K562 (cell line): Measurements from ENCODE around the gene ITGA7. TPM values are rescaled to one million over a fixed set of nuclear protein-coding genes. Genes with fewer than 3 reads are reported as not detected.

Experiments used
- ATAC-seq: fragments of 200-7000 bp; cut with Tn5 transposase; 3 replicates; pipeline ENCODE4 v1.9.1; 2020; ENCODE audit warnings: moderate library complexity
- BruUV-seq: library from RNA; stranded (reverse); fragments of 400-500 nt; replicated peaks from 2 replicates; lab custom pipeline; 2021; lab: Mats Ljungman, UMichigan
- CTCF ChIA-PET: fragments of 300-600 bp; formaldehyde crosslinking; extraction: SDS; loops from one replicate; lab custom pipeline; 2021; ENCODE audit warnings: low intra/inter-chr PET ratio; lab: Yijun Ruan, JAX
- POLR2A ChIA-PET: fragments of 300-600, 350-650 bp; sonication (Branson Sonifier 250); formaldehyde crosslinking; extraction: SDS; loops from one replicate; lab custom pipeline; 2021; ENCODE audit warnings: antibody characterized with exemption, inconsistent platforms; lab: Yijun Ruan, JAX
- DNase-seq, 4 experiments: peaks; one replicate each; pipeline versions ENCODE4 v3.0.0 to v3.0.0-alpha.2; 2011 to 2018; ENCODE audit warnings: low spot score in 3 of 4, mixed read lengths in 3 of 4; ENCODE audit errors: extremely low read depth in 1 of 4
- FAIRE-seq: peaks from 2 replicates; lab custom pipeline; 2011; peaks lifted over from hg19 to GRCh38; lab: Jason Lieb, UNC
- H2AFZ ChIP-seq: 2 replicates; pipeline ENCODE4 v1.6.0; 2011; ENCODE audit warnings: low read depth, low read length, control low read depth, inconsistent platforms
- H3K27ac ChIP-seq: fragments of 200-600 bp; 3 replicates; pipeline ENCODE4 v1.8.0; 2011; ENCODE audit warnings: low read depth, mild to moderate bottlenecking, control low read depth, inconsistent platforms, low read length, moderate library complexity, mixed read lengths; ENCODE audit errors: extremely low read depth
- H3K27me3 ChIP-seq, 2 experiments: fragments of 300-600 bp in 1 of 2; 2 replicates in 1 of 2; 3 replicates in 1 of 2; pipeline versions ENCODE4 v1.6.0 to v1.8.0; 2011; ENCODE audit warnings: inconsistent platforms in 2 of 2, low read length in 2 of 2, mild to moderate bottlenecking in 1 of 2, mixed read lengths in 1 of 2, moderate library complexity in 1 of 2; ENCODE audit not compliant: control insufficient read depth in 2 of 2, insufficient read depth in 2 of 2
- H3K36me3 ChIP-seq: fragments of 300-600 bp; 3 replicates; pipeline ENCODE4 v1.8.0; 2011; ENCODE audit warnings: mild to moderate bottlenecking, low read length, inconsistent platforms; ENCODE audit not compliant: control insufficient read depth, insufficient read depth
- H3K4me1 ChIP-seq, 2 experiments: fragments of 200-600 bp in 1 of 2; replicated peaks in 1 of 2; 2 replicates in 1 of 2; 3 replicates in 1 of 2; pipeline versions ENCODE4 v1.5.1 to v1.8.0; 2011; ENCODE audit warnings: inconsistent platforms in 2 of 2, low read length in 2 of 2, mild to moderate bottlenecking in 1 of 2, mixed read lengths in 1 of 2, moderate library complexity in 1 of 2; ENCODE audit not compliant: control insufficient read depth in 2 of 2, insufficient read depth in 2 of 2
- H3K4me2 ChIP-seq: 2 replicates; pipeline ENCODE4 v1.6.1; 2011; ENCODE audit warnings: low read length, control low read depth, inconsistent platforms, mixed read lengths; ENCODE audit not compliant: insufficient read depth
- H3K4me3 ChIP-seq: fragments of 200-600 bp; sonication (generic), shearing (Covaris generic); 2 replicates; pipeline ENCODE4 v1.5.1; 2016; ENCODE audit warnings: control low read depth, inconsistent platforms
- H3K79me2 ChIP-seq: fragments of 200-600 bp; 3 replicates; pipeline ENCODE4 v1.8.0; 2011; ENCODE audit warnings: low read length, inconsistent platforms; ENCODE audit not compliant: control insufficient read depth, insufficient read depth
- H3K9ac ChIP-seq, 2 experiments: 2 replicates each; pipeline versions ENCODE4 v1.6.0 to v1.6.1; 2011; ENCODE audit warnings: low read depth in 2 of 2, low read length in 2 of 2, control low read depth in 1 of 2, inconsistent platforms in 1 of 2, mild to moderate bottlenecking in 1 of 2, mixed read lengths in 1 of 2; ENCODE audit not compliant: insufficient read depth in 1 of 2
- H3K9me1 ChIP-seq: one replicate; pipeline ENCODE4 v1.6.0; 2011; ENCODE audit warnings: inconsistent platforms, mild to moderate bottlenecking, low read length, moderate library complexity; ENCODE audit not compliant: control insufficient read depth, insufficient read depth
- H3K9me3 ChIP-seq: replicated peaks from 2 replicates; pipeline ENCODE4 v1.5.1; 2011; ENCODE audit warnings: low read depth, low read length, inconsistent platforms; ENCODE audit not compliant: control insufficient read depth, insufficient read depth
- H4K20me1 ChIP-seq: replicated peaks from 2 replicates; pipeline ENCODE4 v1.6.1; 2011; ENCODE audit warnings: low read length, inconsistent platforms, mixed read lengths; ENCODE audit not compliant: control insufficient read depth, insufficient read depth
- ARHGAP35 ChIP-seq: fragments of 450-650 bp; IDR thresholded peaks from 2 replicates; pipeline ENCODE4 v1.6.1; 2018; ENCODE audit not compliant: partially characterized antibody
- CHD2 ChIP-seq: IDR thresholded peaks from 2 replicates; pipeline ENCODE4 v1.6.1; 2011; ENCODE audit warnings: low read depth, low read length
- FOXK2 ChIP-seq, 2 experiments: fragments of 450-650 bp; IDR thresholded peaks in 1 of 2; conservative IDR thresholded peaks in 1 of 2; 2 replicates each; pipeline ENCODE4 v1.6.1; 2016; ENCODE audit warnings: low read depth in 2 of 2, mild to moderate bottlenecking in 1 of 2
- GTF3C2 ChIP-seq: IDR thresholded peaks from 3 replicates; pipeline ENCODE4 v1.6.1; 2011; ENCODE audit warnings: borderline replicate concordance, mild to moderate bottlenecking, moderate library complexity; ENCODE audit not compliant: insufficient read length; ENCODE audit errors: extremely low read depth
- HNRNPK ChIP-seq: fragments of 200-400 bp; formaldehyde crosslinking; IDR thresholded peaks from one replicate; pipeline ENCODE4 v1.6.1; 2018; ENCODE audit warnings: mild to moderate bottlenecking, low read depth, low read length; ENCODE audit not compliant: poor library complexity, severe bottlenecking
- HSF4 ChIP-seq: fragments of 250-450 bp; sonication (Bioruptor Pico); IDR thresholded peaks from 2 replicates; pipeline ENCODE4 v2.1.2; 2022; ENCODE audit warnings: mild to moderate bottlenecking, moderate library complexity, borderline replicate concordance
- KLF10 ChIP-seq: fragments of 250-450 bp; sonication (Bioruptor Pico); IDR thresholded peaks from 2 replicates; pipeline ENCODE4 v1.6.1; 2021; ENCODE audit warnings: matching md5 sums
- MAFK ChIP-seq: IDR thresholded peaks from 2 replicates; pipeline ENCODE4 v1.6.1; 2011; ENCODE audit warnings: low read length, improper control_type of control experiment
- NFE2L1 ChIP-seq: fragments of 450-650 bp; IDR thresholded peaks from 2 replicates; pipeline ENCODE4 v1.6.1; 2016; ENCODE audit warnings: missing genetic modification characterization, low read depth, mild to moderate bottlenecking, missing compliant biosample characterization, moderate library complexity, borderline replicate concordance
- POLR2A ChIP-seq: fragments of 450-650 bp; conservative IDR thresholded peaks from 2 replicates; pipeline ENCODE4 v1.6.1; 2016
- SAFB2 ChIP-seq: fragments of 200-400 bp; formaldehyde crosslinking; IDR thresholded peaks from 2 replicates; pipeline ENCODE4 v1.6.1; 2018; ENCODE audit warnings: borderline replicate concordance, low read length, low read depth, moderate library complexity; ENCODE audit not compliant: severe bottlenecking
- TBP ChIP-seq: optimal IDR thresholded peaks from 2 replicates; pipeline ENCODE3; 2011; ENCODE audit warnings: low read depth, low read length, improper control_type of control experiment
- ZKSCAN3 ChIP-seq: fragments of 250-450 bp; sonication (Bioruptor Pico); IDR thresholded peaks from 2 replicates; pipeline ENCODE4 v1.4.0; 2020
- ZNF197 ChIP-seq: fragments of 200-800 bp; sonication (Bioruptor generic); IDR thresholded peaks from 2 replicates; pipeline ENCODE4 v1.6.1; 2016; ENCODE audit warnings: low read depth, missing genetic modification characterization, missing compliant biosample characterization
- ZNF584 ChIP-seq: fragments of 200-800 bp; sonication (Bioruptor generic); IDR thresholded peaks from 2 replicates; pipeline ENCODE4 v1.6.1; 2016; ENCODE audit warnings: low read depth, mild to moderate bottlenecking, missing genetic modification characterization, missing compliant biosample characterization
- ZSCAN29 ChIP-seq: fragments of 450-650 bp; IDR thresholded peaks from 2 replicates; pipeline ENCODE4 v1.6.1; 2017
- WGBS: fragments of 100-300 bp; shearing (Covaris generic); methylation state at CpG from one replicate; pipeline ENCODE4 v1.1.6; 2016; ENCODE audit warnings: low coverage, mixed read lengths; ENCODE audit not compliant: insufficient coverage; ENCODE audit errors: missing lambda C conversion rate; 5-methylcytosine and 5-hydroxymethylcytosine counted together
- in situ Hi-C: fragments of 300-500 bp; cut with MboI; formaldehyde crosslinking; loops from 4 replicates; pipeline ENCODE4 v1.15.0; 2018; ENCODE audit warnings: inconsistent platforms, mixed read lengths
- intact Hi-C: fragments of 100-400 bp; cut with micrococcal nuclease; formaldehyde crosslinking; loops from 2 replicates; pipeline ENCODE4 v1.14.2; 2022
- polyA plus RNA-seq, 8 experiments: library from polyadenylated mRNA; depleted of rRNA in 4 of 8; stranded (reverse) in 5 of 8; unstranded in 3 of 8; fragments of >200 nt; fragmentation: Nextera tagmentation in 2 of 8; fragmentation: Illumina TruSeq in 1 of 8; extraction: Ambion mirVana in 2 of 8; extraction: Trizol in 1 of 8; gene quantifications; 2 replicates each; pipeline versions ENCODE4 v1.2.1 to v1.2.3, GENCODE V29; 2011 to 2014; ENCODE audit warnings: inconsistent platforms in 1 of 8, missing spikeins in 1 of 8
- total RNA-seq, 7 experiments: library from RNA; depleted of rRNA in 6 of 7; stranded (reverse); fragments of >200 nt in 6 of 7; fragmentation: Illumina TruSeq in 2 of 7; extraction: Trizol in 2 of 7; gene quantifications; 2 replicates each; pipeline versions ENCODE4 v1.2.1 to v1.2.3, GENCODE V29; 2011 to 2021; ENCODE audit warnings: low replicate concordance in 1 of 7
- TF ChIP-seq, protein P1 (sequence below): fragments of 250-450 bp; sonication (Bioruptor Pico); IDR thresholded peaks from 2 replicates; pipeline ENCODE4 v1.4.0; 2020; ENCODE audit warnings: mild to moderate bottlenecking

The ITGA7 gene
- total and polyA plus RNA-seq, 9 of the 15 experiments (the other 6 are each of a cell fraction or from before 2014, with no cell fraction given) = 0.11 to 2.3 (median 0.56) TPM; not detected in 1

GRCh38 chr12:55657212-55657611 lies 50.5 kb downstream of the ITGA7 start (continued):
- no peak for TF ChIP-seq NFE2L1 (tag)
- TF ChIP-seq HNRNPK = no peak
- TF ChIP-seq MAFK = no peak
- TF ChIP-seq ZKSCAN3 = no peak

DNA sequence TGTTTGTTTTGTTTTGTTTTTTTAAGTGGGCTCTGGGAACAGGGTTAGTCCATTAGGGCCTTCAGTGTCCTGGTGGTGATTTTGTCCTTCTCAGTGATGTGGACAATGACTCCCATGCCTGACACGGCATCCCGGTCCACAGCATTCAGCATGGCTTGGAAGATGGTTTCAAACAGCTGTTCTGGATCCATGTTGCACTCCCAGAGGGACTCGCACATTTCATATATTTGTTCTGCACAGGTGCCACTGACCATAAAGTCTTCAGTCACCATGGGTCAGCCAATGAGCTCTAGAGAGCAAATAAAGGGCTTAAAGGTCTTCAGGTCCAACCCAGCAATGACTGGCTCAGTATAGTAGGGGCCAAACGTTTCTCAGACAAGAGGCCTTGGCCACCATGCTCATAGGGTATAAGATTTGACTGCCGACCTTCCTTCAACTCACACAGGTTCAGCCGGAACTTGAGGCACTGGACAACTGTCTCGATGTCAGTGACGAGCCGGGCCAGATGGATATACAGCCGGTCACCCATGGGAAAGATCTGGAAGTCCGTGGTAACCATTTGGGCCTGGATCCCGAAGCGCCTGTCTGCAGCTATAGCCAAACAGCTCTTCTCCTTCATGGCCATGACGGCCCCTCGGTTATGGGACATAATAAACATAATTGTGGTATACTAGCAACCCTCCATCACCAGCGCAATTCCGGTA lies 53.0 kb downstream of the ITGA7 start:
- Histone ChIP-seq H3K9me3 (peaks cover 2% of the 10 kb centered on the region), H2AFZ (no peak overlapping the region), H4K20me1 (no peaks in the 10 kb centered on the region), H3K27ac (no peak overlapping the region), H3K9me1 (no peaks in the 10 kb centered on the region), H3K9ac (no peak overlapping the region), H3K36me3 (no peaks in the 10 kb centered on the region), H3K4me1 (peaks cover 0 to 9% of the 10 kb centered on the region in 2 experiments; a peak in 3 of 5 replicates), H3K4me3 (no peak overlapping the region), H3K27me3 (no peaks in the 10 kb centered on the region; a peak in 1 of 5 replicates), H3K79me2 (no peaks in the 10 kb centered on the region), H3K4me2 (no peak overlapping the region)
- intact Hi-C loops (no loop called here), in situ Hi-C loops (no loop called here)
- ChIA-PET CTCF (no interaction called here), POLR2A (no interaction called here)
- WGBS = 35% methylated on average over 17 of the region's 17 CpGs
- DNase-seq = no peak
- BruUV-seq = no TSS peak
- ATAC-seq = no peak
- no peak for FAIRE-seq
- TF ChIP-seq FOXK2 (conservative IDR thresholded peaks at IDR 0.05 in 1 of 2, IDR thresholded peaks at IDR 0.05 in 1 of 2; ENCODE audit: low read depth in 2 of 2) (no peak), ARHGAP35 (no peak), POLR2A (no peak), ZSCAN29 (no peak), ZNF197 (CRISPR knock-in tag) (no peak), TBP (no peak), SAFB2 (no peak), HSF4 (CRISPR knock-in tag) (no peak), CHD2 (no peak), GTF3C2 (no peak), KLF10 (CRISPR knock-in tag) (no peak), ZNF584 (CRISPR knock-in tag) (no peak)
- TF ChIP-seq, protein P1, sequence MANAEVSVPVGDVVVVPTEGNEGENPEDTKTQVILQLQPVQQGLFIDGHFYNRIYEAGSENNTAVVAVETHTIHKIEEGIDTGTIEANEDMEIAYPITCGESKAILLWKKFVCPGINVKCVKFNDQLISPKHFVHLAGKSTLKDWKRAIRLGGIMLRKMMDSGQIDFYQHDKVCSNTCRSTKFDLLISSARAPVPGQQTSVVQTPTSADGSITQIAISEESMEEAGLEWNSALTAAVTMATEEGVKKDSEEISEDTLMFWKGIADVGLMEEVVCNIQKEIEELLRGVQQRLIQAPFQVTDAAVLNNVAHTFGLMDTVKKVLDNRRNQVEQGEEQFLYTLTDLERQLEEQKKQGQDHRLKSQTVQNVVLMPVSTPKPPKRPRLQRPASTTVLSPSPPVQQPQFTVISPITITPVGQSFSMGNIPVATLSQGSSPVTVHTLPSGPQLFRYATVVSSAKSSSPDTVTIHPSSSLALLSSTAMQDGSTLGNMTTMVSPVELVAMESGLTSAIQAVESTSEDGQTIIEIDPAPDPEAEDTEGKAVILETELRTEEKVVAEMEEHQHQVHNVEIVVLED (CRISPR knock-in tag) = no peak
